GM12891 (cell line): ENCODE results near the gene DLGAP1.

Source experiments
- POLR2A ChIP-seq: IDR thresholded peaks from 2 replicates; pipeline ENCODE4 v1.6.1; 2011; ENCODE audit warnings: low read depth, low read length, control low read depth
- POLR2AphosphoS5 ChIP-seq: IDR thresholded peaks from 2 replicates; pipeline ENCODE4 v1.6.1; 2011; ENCODE audit warnings: low read depth, low read length, control low read depth

- no peak for TF ChIP-seq POLR2A
- TF ChIP-seq POLR2AphosphoS5 = no peak
Measured at GRCh38 chr18:3623769-3624545, 831.1 kb downstream of the DLGAP1 start.
